ENCODE data around the gene BRCA1.
"Not testable (repeated sequence)": the region's sequence is repeated elsewhere in the genome, so short reads cannot be mapped to it uniquely, and the experiment has no call there.

BRCA1 gene

DNA sequence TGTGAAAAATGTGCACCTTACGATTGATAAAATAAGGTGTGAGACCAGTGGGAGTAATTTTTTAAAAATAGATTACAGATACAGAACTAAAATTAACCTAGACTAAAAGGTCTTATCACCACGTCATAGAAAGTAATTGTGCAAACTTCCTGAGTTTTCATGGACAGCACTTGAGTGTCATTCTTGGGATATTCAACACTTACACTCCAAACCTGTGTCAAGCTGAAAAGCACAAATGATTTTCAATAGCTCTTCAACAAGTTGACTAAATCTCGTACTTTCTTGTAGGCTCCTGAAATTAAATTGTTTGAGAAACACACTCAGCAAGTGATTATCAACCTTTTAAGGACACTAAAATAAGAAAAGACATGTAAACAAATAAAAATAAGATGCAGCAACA, 20.5 kb downstream of the BRCA1 start:
- TF ChIP-seq, protein P1, sequence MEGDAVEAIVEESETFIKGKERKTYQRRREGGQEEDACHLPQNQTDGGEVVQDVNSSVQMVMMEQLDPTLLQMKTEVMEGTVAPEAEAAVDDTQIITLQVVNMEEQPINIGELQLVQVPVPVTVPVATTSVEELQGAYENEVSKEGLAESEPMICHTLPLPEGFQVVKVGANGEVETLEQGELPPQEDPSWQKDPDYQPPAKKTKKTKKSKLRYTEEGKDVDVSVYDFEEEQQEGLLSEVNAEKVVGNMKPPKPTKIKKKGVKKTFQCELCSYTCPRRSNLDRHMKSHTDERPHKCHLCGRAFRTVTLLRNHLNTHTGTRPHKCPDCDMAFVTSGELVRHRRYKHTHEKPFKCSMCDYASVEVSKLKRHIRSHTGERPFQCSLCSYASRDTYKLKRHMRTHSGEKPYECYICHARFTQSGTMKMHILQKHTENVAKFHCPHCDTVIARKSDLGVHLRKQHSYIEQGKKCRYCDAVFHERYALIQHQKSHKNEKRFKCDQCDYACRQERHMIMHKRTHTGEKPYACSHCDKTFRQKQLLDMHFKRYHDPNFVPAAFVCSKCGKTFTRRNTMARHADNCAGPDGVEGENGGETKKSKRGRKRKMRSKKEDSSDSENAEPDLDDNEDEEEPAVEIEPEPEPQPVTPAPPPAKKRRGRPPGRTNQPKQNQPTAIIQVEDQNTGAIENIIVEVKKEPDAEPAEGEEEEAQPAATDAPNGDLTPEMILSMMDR (IDR thresholded peaks at IDR 0.05; ENCODE audit: borderline replicate concordance, control extremely low read depth, extremely low read depth, insufficient read depth, missing control alignments), result no peak
- in situ Hi-C loops (cut with MboI; ENCODE audit: low sequenced_read_pairs, unreplicated experiment), result no loop called here
- no peak for DNase-seq (ENCODE audit: low spot score)

- DNase-seq (ENCODE audit: low spot score); in situ Hi-C loops (cut with MboI; ENCODE audit: low sequenced_read_pairs, unreplicated experiment): not testable (repeated sequence)
These were observed 29.8 kb downstream of the BRCA1 start for GRCh38 chr17:43095364-43095763.

- DNase-seq (ENCODE audit: low spot score), result no peak
- TF ChIP-seq, protein P1 (IDR thresholded peaks at IDR 0.05; ENCODE audit: borderline replicate concordance, control extremely low read depth, extremely low read depth, insufficient read depth, missing control alignments), result no peak
- in situ Hi-C loops (cut with MboI; ENCODE audit: low sequenced_read_pairs, unreplicated experiment), result no loop called here
These were observed 30.9 kb downstream of the BRCA1 start for GRCh38 chr17:43094129-43094835.

DNA sequence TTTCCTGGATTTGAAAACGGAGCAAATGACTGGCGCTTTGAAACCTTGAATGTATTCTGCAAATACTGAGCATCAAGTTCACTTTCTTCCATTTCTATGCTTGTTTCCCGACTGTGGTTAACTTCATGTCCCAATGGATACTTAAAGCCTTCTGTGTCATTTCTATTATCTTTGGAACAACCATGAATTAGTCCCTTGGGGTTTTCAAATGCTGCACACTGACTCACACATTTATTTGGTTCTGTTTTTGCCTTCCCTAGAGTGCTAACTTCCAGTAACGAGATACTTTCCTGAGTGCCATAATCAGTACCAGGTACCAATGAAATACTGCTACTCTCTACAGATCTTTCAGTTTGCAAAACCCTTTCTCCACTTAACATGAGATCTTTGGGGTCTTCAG, 32.3 kb downstream of the BRCA1 start:
- in situ Hi-C loops (cut with MboI; ENCODE audit: low sequenced_read_pairs, unreplicated experiment), result no loop called here
- TF ChIP-seq, protein P1 (IDR thresholded peaks at IDR 0.05; ENCODE audit: borderline replicate concordance, control extremely low read depth, extremely low read depth, insufficient read depth, missing control alignments), result no peak
- DNase-seq (ENCODE audit: low spot score), result no peak

DNA sequence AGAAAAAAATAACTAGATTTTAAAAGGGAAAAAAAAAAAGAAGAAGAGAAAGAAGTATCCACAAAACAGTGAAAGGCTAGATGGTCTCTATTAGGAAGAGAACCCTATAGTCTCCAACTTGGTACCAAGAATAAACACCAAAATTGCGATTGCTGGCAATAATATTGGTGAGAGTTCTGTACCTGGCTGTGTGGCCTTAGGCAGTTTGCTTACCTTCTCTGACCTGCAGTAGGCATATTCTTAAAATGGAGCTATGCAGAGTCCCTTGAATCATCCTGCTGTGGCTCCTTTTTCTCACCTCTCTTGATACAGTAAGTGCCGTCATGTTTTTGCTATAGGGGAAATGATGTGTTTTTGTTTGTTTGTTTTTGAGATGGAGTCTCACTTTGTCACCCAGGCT, 35.1 kb downstream of the BRCA1 start:
- TF ChIP-seq, protein P1 (IDR thresholded peaks at IDR 0.05; ENCODE audit: borderline replicate concordance, control extremely low read depth, extremely low read depth, insufficient read depth, missing control alignments), result no peak
- in situ Hi-C loops (cut with MboI; ENCODE audit: low sequenced_read_pairs, unreplicated experiment), result no loop called here
- no peak for DNase-seq (ENCODE audit: low spot score)

DNA sequence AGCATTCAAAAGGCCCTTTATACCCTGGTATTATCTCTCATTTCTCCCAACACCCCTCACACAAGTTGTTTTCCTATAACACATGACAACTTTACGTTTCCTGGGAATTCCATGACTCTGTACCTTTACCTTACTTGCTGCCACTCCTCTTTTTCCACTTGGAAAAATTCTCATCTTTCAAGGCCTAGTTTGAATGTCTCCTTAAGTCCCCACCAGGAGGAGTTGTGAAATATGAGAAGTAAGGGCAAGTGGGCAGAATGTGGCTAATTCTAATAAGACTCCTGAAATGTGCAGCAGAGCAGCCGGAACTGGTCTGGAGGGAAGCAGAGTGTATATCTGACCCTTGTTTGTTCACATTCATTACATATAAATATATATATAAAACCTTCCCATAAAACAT, 39.7 kb downstream of the BRCA1 start:
- in situ Hi-C loops (cut with MboI; ENCODE audit: low sequenced_read_pairs, unreplicated experiment), result no loop called here
- DNase-seq (ENCODE audit: low spot score), result no peak
- TF ChIP-seq, protein P1 (IDR thresholded peaks at IDR 0.05; ENCODE audit: borderline replicate concordance, control extremely low read depth, extremely low read depth, insufficient read depth, missing control alignments), result no peak

GRCh38 chr17:43079641-43080302, 45.4 kb downstream of the BRCA1 start:
- TF ChIP-seq, protein P1 (IDR thresholded peaks at IDR 0.05; ENCODE audit: borderline replicate concordance, control extremely low read depth, extremely low read depth, insufficient read depth, missing control alignments), result no peak
- DNase-seq (ENCODE audit: low spot score), result no peak
- in situ Hi-C loops (cut with MboI; ENCODE audit: low sequenced_read_pairs, unreplicated experiment), result no loop called here
